Activated CD4-positive, alpha-beta memory T cell treated with anti-CD3 and anti-CD28 coated beads for 36 hours (primary cell): ENCODE measurements around the gene BCL6B. TPM values are rescaled to one million over a fixed set of nuclear protein-coding genes. Genes with fewer than 3 reads are reported as not detected.
"Not testable (repeated sequence)": the region's sequence is repeated elsewhere in the genome, so short reads cannot be mapped to it uniquely, and the experiment has no call there.

Source experiments
- CTCF ChIA-PET: fragments of 350-600 bp; sonication (Branson Sonifier 250); formaldehyde crosslinking; loops from one replicate; lab custom pipeline; 2021; ENCODE audit warnings: antibody characterized with exemption, inconsistent platforms; lab: Charles Lee
- POLR2A ChIA-PET: fragments of 350-600 bp; sonication (Branson Sonifier 250); formaldehyde crosslinking; loops from one replicate; lab custom pipeline; 2021; ENCODE audit warnings: antibody characterized with exemption; lab: Charles Lee
- DNase-seq: peaks from one replicate; pipeline ENCODE4 v3.0.0-alpha.2; 2020
- H3K27ac Mint-ChIP-seq: one replicate; pipeline ENCODE4 v1.8.0; 2021; ENCODE audit warnings: mixed read lengths
- H3K27me3 Mint-ChIP-seq: one replicate; pipeline ENCODE4 v1.8.0; 2021; ENCODE audit warnings: mixed read lengths
- H3K36me3 Mint-ChIP-seq: one replicate; pipeline ENCODE4 v1.8.0; 2021; ENCODE audit warnings: mixed read lengths
- H3K4me1 Mint-ChIP-seq: one replicate; pipeline ENCODE4 v1.8.0; 2021; ENCODE audit warnings: low read depth, mixed read lengths
- H3K4me3 Mint-ChIP-seq: one replicate; pipeline ENCODE4 v1.8.0; 2021; ENCODE audit warnings: mild to moderate bottlenecking, mixed read lengths
- H3K9me3 Mint-ChIP-seq: one replicate; pipeline ENCODE4 v1.8.0; 2021; ENCODE audit warnings: mixed read lengths
- intact Hi-C: fragments of 100-400 bp; cut with micrococcal nuclease; formaldehyde crosslinking; loops from one replicate; pipeline ENCODE4 v1.15.1; 2023
- total RNA-seq, 2 experiments: library from RNA; stranded (reverse); gene quantifications; one replicate each; pipeline ENCODE4 v1.2.3, GENCODE V29; 2021

BCL6B gene
- total RNA-seq, 2 experiments from 2014 or later, result 0.53 to 1.3 TPM

DNA sequence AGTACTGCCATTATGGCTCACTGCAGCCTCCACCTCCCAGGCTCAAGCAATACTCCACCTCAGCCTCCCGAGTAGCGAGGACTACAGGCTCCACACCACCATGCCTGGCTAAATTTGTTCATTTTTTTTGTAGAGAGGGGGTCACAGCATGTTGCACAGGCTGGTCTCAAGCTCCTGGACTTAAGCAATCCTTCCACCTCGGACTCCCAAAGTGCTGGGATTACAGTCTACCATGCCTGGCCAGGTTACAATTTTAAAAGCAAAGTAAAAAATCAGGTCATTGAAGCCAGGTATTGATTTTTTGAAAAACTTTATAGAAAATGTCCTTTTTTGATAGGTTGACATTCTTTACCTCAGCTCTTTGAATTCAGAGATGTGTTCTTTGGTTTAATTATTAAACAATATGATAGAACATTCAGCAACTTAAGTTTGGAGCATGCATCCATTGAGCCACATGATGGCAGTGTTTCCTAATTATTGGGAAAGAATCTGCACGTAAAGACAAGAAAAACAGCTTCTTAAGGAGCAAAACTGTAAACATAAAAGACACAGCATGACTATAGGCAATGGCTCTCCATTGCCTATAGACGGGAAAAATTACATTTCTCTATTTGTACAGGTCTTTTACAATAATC lies 22.8 kb downstream of the BCL6B start:
- intact Hi-C loops, result loop anchor here (1.0 to 2.0 kb wide), 5 partner anchors 77 to 641 kb away; partner anchors contain the start of gene TP53
- H3K4me3 Mint-ChIP-seq, result peak overlapping the region; percentile 70
- peaks cover 2% of the 10 kb centered on the region for H3K27me3 Mint-ChIP-seq
- peak overlapping the region; percentile 87 for H3K27ac Mint-ChIP-seq
- H3K36me3 Mint-ChIP-seq, result no peaks in the 10 kb centered on the region
- no peaks in the 10 kb centered on the region for H3K9me3 Mint-ChIP-seq
- H3K4me1 Mint-ChIP-seq, result peaks cover 45% of the 10 kb centered on the region
- no peak for DNase-seq
- CTCF ChIA-PET, result interaction anchor here (0.6 to 20.9 kb wide), 35 partner anchors 8 to 948 kb away, joined by 3 to 509 read pairs (median 6); partner anchors contain the start of genes CLEC10A, DLG4, GABARAP and RNASEK
- POLR2A ChIA-PET, result interaction anchor here (0.6 to 3.5 kb wide), 9 partner anchors 10 to 538 kb away, joined by 3 to 26 read pairs (median 4); partner anchors contain the start of genes DLG4, MPDU1 and SLC16A13

DNA sequence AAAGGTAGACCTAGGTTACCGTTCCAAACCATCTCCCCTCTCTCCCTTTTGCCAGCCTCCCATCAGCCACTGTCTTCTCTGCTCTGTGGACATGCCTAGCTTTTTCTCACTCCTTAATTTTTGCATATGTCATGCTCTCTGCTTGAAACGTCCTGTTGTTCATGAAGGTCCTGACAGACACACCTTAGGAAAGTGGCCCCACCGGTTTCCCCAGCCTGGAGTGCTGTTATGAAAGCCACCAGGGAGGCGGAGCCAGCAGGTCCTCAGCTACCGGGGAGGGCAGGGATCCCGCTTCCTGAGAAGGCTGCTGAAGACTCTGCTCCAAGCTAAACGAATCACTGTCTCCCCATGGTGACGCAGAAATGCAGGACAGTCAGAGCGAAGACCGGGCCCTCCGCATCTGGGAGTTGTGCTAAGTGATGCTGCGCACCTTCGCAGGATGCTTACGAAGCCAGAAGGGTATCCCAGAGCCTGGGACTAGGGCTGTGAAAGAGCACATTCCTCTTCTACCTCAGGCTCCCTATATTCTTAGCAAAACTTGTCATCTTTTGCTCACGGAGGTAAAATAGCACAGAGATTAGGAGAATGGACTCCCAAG lies 23.4 kb downstream of the BCL6B start:
- ChIA-PET POLR2A (interaction anchor here (0.9 to 3.5 kb wide), 8 partner anchors 11 to 538 kb away, joined by 3 to 26 read pairs (median 6); partner anchors contain the start of genes DLG4, MPDU1 and SLC16A13), CTCF (interaction anchor here (0.6 to 20.9 kb wide), 36 partner anchors 8 to 947 kb away, joined by 3 to 509 read pairs (median 6); partner anchors contain the start of genes CLEC10A, DLG4, GABARAP and RNASEK)
- peaks cover 45% of the 10 kb centered on the region for H3K4me1 Mint-ChIP-seq
- intact Hi-C loops, result loop anchor here (1.0 to 2.0 kb wide), 5 partner anchors 77 to 641 kb away; partner anchors contain the start of gene TP53
- peak overlapping the region; percentile 87 for H3K27ac Mint-ChIP-seq
- no peaks in the 10 kb centered on the region for H3K36me3 Mint-ChIP-seq
- H3K27me3 Mint-ChIP-seq, result peaks cover 2% of the 10 kb centered on the region
- H3K4me3 Mint-ChIP-seq, result peak overlapping the region; percentile 70
- no peaks in the 10 kb centered on the region for H3K9me3 Mint-ChIP-seq
- DNase-seq, result peak; percentile 63

- ChIA-PET CTCF (interaction anchor here (0.6 to 20.9 kb wide), 27 partner anchors 10 to 640 kb away, joined by 3 to 509 read pairs (median 7); partner anchors contain the start of genes CLEC10A, DLG4, GABARAP and SLC16A13), POLR2A (interaction anchor here (0.9 to 3.5 kb wide), 6 partner anchors 11 to 537 kb away, joined by 3 to 26 read pairs (median 12); partner anchors contain the start of genes DLG4, MPDU1 and SLC16A13)
- H3K36me3 Mint-ChIP-seq, H3K9me3 Mint-ChIP-seq, H3K27me3 Mint-ChIP-seq: not testable (repeated sequence)
- H3K4me3 Mint-ChIP-seq, result peak overlapping the region; percentile 70
- H3K4me1 Mint-ChIP-seq, result peaks cover 41% of the 10 kb centered on the region
- intact Hi-C loops, result loop anchor here (1.0 to 2.0 kb wide), 8 partner anchors 12 to 640 kb away; partner anchors contain the start of gene TP53
- peak overlapping the region; percentile 87 for H3K27ac Mint-ChIP-seq
- DNase-seq, result peak; percentile 85
Measured at GRCh38 chr17:7046725-7047397, 24.0 kb downstream of the BCL6B start.

GRCh38 chr17:7047566-7047965 lies 24.7 kb downstream of the BCL6B start:
- H3K4me1 Mint-ChIP-seq, result peaks cover 37% of the 10 kb centered on the region
- POLR2A ChIA-PET, result interaction anchor here (0.7 to 3.5 kb wide), 4 partner anchors 12 to 244 kb away, joined by 3 to 21 read pairs (median 13); partner anchors contain the start of gene SLC16A13
- H3K36me3 Mint-ChIP-seq, result no peaks in the 10 kb centered on the region
- CTCF ChIA-PET, result interaction anchor here (0.7 to 20.9 kb wide), 6 partner anchors 12 to 637 kb away, joined by 3 to 509 read pairs (median 3); partner anchors contain the start of gene SLC16A13
- H3K27me3 Mint-ChIP-seq, result peaks cover 2% of the 10 kb centered on the region
- H3K4me3 Mint-ChIP-seq, result peak overlapping the region; percentile 70
- H3K27ac Mint-ChIP-seq, result peak overlapping the region; percentile 87
- no peaks in the 10 kb centered on the region for H3K9me3 Mint-ChIP-seq
- intact Hi-C loops, result loop anchor here (1.0 to 2.0 kb wide), 6 partner anchors 12 to 639 kb away; partner anchors contain the start of gene TP53
- peak; percentile 69 for DNase-seq

GRCh38 chr17:7048968-7049367 lies 26.1 kb downstream of the BCL6B start:
- H3K27me3 Mint-ChIP-seq, result peaks cover 2% of the 10 kb centered on the region
- H3K4me3 Mint-ChIP-seq, result no peak overlapping the region
- H3K9me3 Mint-ChIP-seq, result no peaks in the 10 kb centered on the region
- CTCF ChIA-PET, result interaction anchor here (0.9 to 20.9 kb wide), 5 partner anchors 9 to 248 kb away, joined by 3 to 509 read pairs (median 4); no protein-coding TSS in a partner anchor
- intact Hi-C loops, result no loop called here
- H3K36me3 Mint-ChIP-seq, result no peaks in the 10 kb centered on the region
- H3K4me1 Mint-ChIP-seq, result peaks cover 29% of the 10 kb centered on the region
- POLR2A ChIA-PET, result interaction anchor here (0.8 kb wide), 1 partner anchor 12 kb away, joined by 3 read pairs; no protein-coding TSS in a partner anchor
- H3K27ac Mint-ChIP-seq, result no peak overlapping the region
- DNase-seq, result no peak

- CTCF ChIA-PET, result interaction anchor here (1.6 to 20.9 kb wide), 3 partner anchors 31 to 127 kb away, joined by 8 to 509 read pairs (median 8); no protein-coding TSS in a partner anchor
- intact Hi-C loops, H3K9me3 Mint-ChIP-seq, H3K27ac Mint-ChIP-seq, H3K27me3 Mint-ChIP-seq, POLR2A ChIA-PET, H3K4me3 Mint-ChIP-seq, DNase-seq, H3K36me3 Mint-ChIP-seq: not testable (repeated sequence)
- peaks cover 27% of the 10 kb centered on the region for H3K4me1 Mint-ChIP-seq
Measured at GRCh38 chr17:7050583-7050982, 27.7 kb downstream of the BCL6B start.

- Mint-ChIP-seq H3K4me3 (no peak overlapping the region), H3K4me1 (peaks cover 23% of the 10 kb centered on the region), H3K27me3 (no peaks in the 10 kb centered on the region), H3K9me3 (no peaks in the 10 kb centered on the region), H3K27ac (no peak overlapping the region), H3K36me3 (no peaks in the 10 kb centered on the region)
- CTCF ChIA-PET, result interaction anchor here (0.7 to 20.9 kb wide), 3 partner anchors 11 to 79 kb away, joined by 5 to 509 read pairs (median 14); no protein-coding TSS in a partner anchor
- DNase-seq, result no peak
- POLR2A ChIA-PET, result interaction anchor here (0.7 kb wide), 1 partner anchor 731 kb away, joined by 3 read pairs; no protein-coding TSS in a partner anchor
- intact Hi-C loops, result no loop called here
Measured at GRCh38 chr17:7056386-7056785, 33.5 kb downstream of the BCL6B start.

- Mint-ChIP-seq H3K27me3 (peaks cover 12% of the 10 kb centered on the region), H3K4me3 (no peak overlapping the region), H3K4me1 (peaks cover 24% of the 10 kb centered on the region), H3K36me3 (no peaks in the 10 kb centered on the region), H3K9me3 (no peaks in the 10 kb centered on the region), H3K27ac (peak overlapping the region; percentile 32)
- CTCF ChIA-PET, result interaction anchor here (0.8 to 20.9 kb wide), 5 partner anchors 8 to 119 kb away, joined by 3 to 509 read pairs (median 3); no protein-coding TSS in a partner anchor
- intact Hi-C loops, result no loop called here
- POLR2A ChIA-PET, result no interaction called here
- DNase-seq, result no peak
Measured at GRCh38 chr17:7058831-7059447, 36.1 kb downstream of the BCL6B start.

DNA sequence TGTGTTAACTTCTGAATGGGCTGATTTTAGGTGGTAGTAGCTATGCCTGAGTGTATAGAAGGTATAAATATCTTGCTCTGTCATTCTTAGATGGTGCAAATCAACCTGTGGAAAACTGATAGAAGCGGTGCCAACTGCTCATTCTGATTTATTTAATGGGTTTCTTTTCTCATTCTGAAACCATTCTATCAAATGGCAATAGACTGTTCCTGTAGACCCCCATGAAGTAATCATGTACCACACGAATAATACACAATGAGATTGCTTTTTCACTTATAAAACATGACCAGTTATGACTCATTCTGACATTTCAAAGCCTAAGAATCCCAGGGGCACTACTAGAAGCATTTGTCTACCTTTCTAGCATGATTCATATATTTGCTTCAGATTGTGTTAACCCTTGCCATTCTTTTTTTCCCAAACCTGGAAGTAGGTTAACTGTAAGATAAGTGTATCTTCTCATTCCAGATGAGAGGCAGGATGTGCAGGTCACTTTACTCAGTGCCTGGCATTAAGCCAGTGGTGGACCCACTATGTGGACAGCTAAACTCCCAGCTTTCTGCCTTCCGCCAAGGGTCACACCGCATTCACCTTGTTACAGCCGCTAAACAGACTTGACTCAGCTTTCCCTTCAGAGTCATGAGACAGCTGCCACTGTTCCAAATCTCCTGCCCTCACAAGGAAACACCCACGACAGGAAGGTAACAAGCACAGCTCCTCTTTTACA lies 37.5 kb downstream of the BCL6B start:
- H3K4me3 Mint-ChIP-seq, result no peak overlapping the region
- intact Hi-C loops, result loop anchor here (1.0 to 2.0 kb wide), 4 partner anchors 13 to 72 kb away; a partner anchor contains a TSS
- ChIA-PET POLR2A (interaction anchor here (0.8 to 1.8 kb wide), 3 partner anchors 11 to 73 kb away, joined by 3 to 13 read pairs (median 12); no protein-coding TSS in a partner anchor), CTCF (interaction anchor here (0.9 to 20.9 kb wide), 4 partner anchors 8 to 75 kb away, joined by 3 to 509 read pairs (median 6); no protein-coding TSS in a partner anchor)
- H3K36me3 Mint-ChIP-seq, result no peaks in the 10 kb centered on the region
- peaks cover 24% of the 10 kb centered on the region for H3K4me1 Mint-ChIP-seq
- peaks cover 14% of the 10 kb centered on the region for H3K27me3 Mint-ChIP-seq
- H3K9me3 Mint-ChIP-seq, result no peaks in the 10 kb centered on the region
- DNase-seq, result peak; percentile 75
- H3K27ac Mint-ChIP-seq, result peak overlapping the region; percentile 91

GRCh38 chr17:7063518-7064094 lies 40.8 kb downstream of the BCL6B start:
- H3K9me3 Mint-ChIP-seq, result peaks cover 14% of the 10 kb centered on the region
- CTCF ChIA-PET, result interaction anchor here (1.0 kb wide), 2 partner anchors 11 to 23 kb away, joined by 3 to 4 read pairs; no protein-coding TSS in a partner anchor
- DNase-seq, result no peak
- POLR2A ChIA-PET, result interaction anchor here (0.5 kb wide), 1 partner anchor 73 kb away, joined by 3 read pairs; no protein-coding TSS in a partner anchor
- no peak overlapping the region for H3K4me3 Mint-ChIP-seq
- peaks cover 23% of the 10 kb centered on the region for H3K4me1 Mint-ChIP-seq
- H3K27me3 Mint-ChIP-seq, result peaks cover 17% of the 10 kb centered on the region
- intact Hi-C loops, result no loop called here
- peaks cover 5% of the 10 kb centered on the region for H3K36me3 Mint-ChIP-seq
- no peak overlapping the region for H3K27ac Mint-ChIP-seq
